HG03103 (cell line): Measurements from ENCODE around the gene FN3KRP.
A peak's percentile ranks its signal among the peaks of the same experiment; 100 is the strongest.
"Not testable (repeated sequence)": the region's sequence is repeated elsewhere in the genome, so short reads cannot be mapped to it uniquely, and the experiment has no call there.

Source experiments
- ATAC-seq: cut with Tn5 transposase; IDR thresholded peaks from one replicate; pipeline ENCODE4 v1.9.1; 2021; ENCODE audit warnings: low read depth; ENCODE audit not compliant: unreplicated experiment

FN3KRP gene

DNA sequence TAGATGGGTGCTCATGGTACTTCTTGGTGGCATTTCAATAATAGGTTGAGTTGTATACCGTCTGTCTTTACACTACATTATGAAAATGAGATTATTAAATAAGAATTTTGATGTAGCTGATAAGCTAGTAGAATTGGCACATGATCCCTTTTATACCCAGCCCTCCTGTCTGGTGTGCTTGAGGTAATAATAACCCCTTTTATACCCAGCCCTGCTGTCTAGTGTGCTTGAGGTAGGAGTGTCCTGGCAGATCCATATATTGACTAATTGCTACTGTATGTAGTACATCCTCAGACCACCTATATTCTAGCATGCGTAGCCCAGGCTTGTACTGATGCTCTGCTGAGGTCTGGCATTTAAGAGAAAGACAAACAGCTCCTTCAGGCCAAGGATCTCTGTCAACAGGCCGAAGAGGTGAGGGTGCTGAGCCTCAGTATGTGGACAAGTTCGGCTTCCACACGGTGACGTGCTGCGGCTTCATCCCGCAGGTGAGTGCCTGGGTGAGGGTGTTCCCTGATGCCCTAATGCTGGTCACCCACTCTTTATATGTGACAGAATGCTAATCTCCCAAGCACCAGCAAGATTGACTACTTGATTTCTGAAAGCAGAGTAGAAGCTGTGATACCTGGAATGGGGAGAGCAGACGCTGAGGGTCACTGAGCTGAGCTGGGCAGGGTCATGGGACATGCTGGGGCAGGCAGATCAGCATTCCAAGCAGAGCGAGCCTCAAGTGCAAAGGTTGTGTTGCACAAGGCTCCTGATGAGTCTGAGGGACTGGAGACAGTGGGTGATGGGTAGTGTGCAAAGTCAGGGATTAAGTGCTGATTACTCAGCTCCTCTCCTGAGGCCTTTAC lies 24.6 kb downstream of the FN3KRP start:
- ATAC-seq: no peak

DNA sequence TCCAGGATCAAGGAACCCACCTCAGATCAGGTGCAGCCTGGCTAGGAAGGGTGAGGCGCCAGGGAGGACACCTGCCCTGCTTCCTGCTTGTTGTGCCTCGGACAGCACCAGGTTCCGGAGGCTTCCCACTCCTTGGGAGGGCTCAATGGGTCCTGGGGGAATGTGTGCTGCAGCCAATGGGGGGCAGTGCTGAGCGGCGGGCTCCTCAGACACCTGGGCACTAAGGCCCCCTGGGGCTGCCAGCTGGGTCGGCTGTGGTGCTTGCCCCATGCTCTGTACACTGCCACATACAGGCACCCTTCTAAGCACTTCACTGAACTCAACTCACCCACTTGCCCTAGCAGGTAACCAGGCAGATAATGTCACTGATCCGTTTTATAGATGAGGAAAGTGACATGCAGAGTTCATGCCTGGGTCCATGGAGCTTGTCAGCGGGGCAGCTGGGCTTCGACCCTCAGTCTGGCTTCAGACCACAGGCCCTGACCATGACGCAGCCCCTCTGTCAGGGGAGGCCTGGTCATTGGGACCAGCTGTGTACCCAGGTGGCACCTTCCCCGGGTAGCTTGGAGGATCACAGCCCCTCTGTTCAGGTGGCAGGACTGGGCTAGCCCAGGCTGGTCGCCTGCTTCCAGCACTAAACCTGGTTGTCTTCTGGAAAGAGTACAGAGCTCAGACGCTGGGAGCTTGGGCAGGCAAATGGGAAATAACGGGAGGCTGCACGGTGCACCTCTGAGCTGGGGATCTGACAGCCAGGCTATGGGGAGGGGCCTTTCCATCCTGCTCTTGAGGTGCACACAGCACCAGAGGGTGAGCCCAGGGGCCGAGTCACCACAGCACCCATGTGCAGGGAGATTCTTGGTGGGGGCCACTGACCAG lies 27.1 kb downstream of the FN3KRP start:
- no peak for ATAC-seq

DNA sequence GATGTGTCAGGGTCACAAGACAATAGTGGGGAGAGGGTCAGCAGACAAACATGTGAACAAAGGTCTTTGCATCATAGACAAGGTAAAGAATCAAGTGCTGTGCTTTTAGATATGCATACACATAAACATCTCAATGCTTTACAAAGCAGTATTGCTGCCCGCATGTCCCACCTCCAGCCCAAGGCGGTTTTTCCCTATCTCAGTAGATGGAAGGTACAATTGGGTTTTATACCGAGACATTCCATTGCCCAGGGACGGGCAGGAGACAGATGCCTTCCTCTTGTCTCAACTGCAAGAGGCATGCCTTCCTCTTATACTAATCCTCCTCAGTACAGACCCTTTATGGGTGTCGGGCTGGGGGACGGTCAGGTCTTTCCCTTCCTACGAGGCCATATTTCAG lies 28.2 kb downstream of the FN3KRP start:
- ATAC-seq: not testable (repeated sequence)

DNA sequence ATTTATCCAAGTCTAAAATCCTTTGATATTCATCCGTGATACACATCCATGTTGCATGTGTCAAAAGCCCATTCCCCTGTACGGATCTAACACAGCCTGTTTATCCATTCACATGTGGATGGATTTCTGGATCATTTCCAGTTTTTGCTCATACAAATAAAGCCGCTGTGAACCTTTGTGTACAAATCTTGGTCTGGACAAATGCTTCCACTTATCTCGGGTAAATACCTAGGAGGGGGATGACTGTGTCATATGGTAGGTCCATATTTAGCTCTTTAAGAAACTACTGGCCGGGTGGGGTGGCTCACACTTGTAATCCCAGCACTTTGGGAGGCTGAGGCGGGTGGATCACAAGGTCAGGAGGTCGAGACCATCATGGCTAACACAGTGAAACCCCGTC lies 29.0 kb downstream of the FN3KRP start:
- ATAC-seq: no peak

DNA sequence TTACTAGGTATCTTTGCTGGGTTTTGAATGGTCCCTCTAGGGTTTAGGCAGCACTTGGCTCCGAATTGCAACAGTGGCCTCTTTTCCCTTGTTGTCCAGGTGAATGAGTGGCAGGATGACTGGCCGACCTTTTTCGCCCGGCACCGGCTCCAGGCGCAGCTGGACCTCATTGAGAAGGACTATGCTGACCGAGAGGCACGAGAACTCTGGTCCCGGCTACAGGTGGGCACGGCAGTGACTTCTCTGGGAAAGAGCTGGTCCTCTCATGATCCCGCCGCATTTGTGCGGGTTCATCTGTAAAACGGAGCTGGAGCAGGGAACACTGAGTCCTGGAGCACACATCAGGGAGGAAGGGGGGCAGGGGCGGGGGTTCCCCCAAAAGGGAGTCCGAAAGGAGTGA lies 32.2 kb downstream of the FN3KRP start:
- no peak for ATAC-seq

DNA sequence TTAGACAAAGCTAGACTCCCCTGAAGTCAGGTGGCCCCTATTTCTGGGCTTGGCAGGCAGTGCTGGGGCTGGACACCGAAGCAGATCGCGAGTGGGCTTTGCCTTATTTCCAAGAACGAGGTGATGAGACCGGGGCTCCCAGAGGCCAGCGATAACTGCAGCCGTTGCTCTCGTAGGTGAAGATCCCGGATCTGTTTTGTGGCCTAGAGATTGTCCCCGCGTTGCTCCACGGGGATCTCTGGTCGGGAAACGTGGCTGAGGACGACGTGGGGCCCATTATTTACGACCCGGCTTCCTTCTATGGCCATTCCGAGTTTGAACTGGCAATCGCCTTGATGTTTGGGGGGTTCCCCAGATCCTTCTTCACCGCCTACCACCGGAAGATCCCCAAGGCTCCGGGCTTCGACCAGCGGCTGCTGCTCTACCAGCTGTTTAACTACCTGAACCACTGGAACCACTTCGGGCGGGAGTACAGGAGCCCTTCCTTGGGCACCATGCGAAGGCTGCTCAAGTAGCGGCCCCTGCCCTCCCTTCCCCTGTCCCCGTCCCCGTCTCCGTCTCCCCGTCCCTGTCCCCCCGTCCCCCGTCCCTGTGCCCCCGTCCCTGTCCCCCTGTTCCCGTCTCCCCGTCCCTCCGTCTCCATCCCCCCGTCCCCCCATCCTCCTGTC lies 33.9 kb downstream of the FN3KRP start:
- no peak for ATAC-seq

DNA sequence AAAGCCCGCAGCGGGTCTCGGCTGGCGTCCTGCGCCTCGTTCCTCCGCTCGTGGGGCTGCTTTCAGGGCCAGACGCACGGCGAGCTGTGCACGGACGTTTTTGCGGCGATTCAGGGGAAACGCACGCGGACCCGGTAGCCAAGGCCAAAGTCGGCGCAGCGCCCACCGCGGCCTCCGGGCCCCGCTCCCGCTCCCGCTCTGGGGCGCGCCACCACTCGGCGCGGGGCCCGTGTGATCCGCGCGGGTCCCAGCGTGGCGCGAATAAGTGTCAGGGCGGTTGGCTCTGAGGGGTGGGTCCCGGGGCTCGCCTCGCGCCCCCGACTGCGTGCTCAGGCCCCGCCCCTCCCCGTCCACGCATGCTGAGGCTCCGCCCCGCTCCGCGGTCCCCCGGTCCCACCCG lies 34.7 kb downstream of the FN3KRP start:
- no peak for ATAC-seq

DNA sequence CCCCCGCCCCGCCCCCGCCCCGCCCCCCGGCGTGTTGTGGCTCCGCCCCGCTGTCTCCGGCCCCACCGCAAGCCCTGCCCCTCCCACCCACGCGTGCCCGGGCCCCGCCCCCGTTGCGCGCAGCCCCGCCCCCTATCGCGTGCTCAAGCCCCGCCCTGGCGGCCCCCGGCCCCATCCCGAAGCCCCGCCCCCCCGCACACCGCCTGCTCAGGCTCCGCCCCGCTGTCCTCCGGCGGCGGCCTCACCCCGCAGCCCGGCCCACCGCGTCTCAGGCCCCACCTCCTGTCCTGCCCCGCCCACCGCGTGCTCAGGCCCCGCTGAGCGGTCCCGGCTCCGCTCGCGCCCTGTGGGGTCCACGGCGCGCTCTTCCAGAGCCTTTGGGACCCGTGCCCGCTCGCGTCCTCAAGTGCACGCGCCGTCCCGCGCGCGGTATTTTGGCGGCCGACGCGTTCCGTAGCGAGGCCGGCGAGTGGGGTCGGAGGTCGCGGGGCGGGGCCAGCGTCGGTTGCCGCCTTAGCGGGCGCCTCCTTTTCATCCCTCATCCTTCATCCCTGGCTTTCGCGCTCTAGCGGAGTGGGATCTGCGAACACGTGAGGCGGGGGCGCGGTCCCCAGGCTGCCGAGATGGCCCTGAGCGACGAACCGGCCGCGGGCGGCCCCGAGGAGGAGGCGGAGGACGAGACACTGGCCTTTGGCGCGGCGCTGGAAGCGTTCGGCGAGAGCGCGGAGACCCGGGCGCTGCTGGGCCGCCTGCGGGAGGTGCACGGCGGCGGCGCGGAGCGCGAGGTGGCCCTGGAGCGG lies 35.3 kb downstream of the FN3KRP start, which contains the start of gene TBCD:
Gene TBCD (plus strand): TSS at position 495 of the 800 bp plus-strand sequence. CDS start 129 bp downstream, at position 624.
- peak; percentile 67 for ATAC-seq

DNA sequence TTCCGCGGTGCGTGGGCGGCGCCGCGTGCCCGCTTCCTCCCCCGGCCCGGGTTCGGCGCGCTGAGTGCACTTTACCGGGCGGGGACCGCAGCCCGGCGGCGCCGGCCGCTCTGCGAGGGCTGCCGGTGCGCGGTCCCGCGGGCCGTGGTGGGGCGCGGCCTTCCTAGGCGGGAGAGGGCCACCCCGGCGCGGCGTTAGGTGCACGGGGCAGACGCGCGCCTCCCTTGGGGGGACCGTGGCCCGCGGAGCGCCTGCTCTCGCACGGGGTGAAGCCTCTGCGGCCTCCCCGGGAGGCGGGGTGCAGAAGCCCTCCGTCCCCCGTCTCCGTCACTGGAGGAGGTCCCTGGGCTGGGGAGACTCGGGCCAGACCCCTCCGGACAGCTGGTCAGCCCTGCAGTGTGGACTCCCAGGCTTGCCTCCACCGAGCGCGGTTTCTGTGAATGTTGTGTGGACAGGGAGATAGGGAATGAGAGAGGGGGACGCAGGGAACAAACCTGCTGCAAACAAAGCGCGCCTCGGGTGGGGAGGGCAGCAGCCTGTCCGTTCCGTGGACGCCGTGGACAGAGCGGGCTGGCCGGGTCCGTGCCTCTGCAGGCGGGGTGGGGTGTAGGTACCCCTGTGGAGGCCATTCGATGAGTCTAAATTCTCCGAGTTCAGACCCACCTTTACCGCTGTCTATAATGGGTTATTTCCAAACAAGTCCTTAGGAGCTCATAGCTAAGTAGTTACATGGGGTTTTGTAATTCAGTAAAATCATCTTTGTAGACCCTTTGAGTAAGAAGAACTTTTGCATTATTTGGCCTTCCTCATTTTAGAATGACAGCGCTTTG lies 36.1 kb downstream of the FN3KRP start:
- peak; percentile 22 for ATAC-seq

DNA sequence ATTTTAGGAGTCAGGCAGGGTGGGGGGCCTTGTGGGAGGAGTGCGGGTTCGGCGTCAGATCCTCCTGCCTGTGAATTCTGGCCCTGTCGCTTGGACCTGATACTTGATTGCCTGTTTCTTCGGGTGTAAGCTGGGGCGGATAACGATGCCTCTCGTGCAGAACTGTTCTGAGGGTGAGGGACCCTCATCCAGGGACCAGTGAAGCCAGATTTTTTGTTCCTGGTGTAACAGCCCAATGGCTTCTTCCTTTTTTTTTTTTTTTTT lies 36.6 kb downstream of the FN3KRP start:
- ATAC-seq: no peak

DNA sequence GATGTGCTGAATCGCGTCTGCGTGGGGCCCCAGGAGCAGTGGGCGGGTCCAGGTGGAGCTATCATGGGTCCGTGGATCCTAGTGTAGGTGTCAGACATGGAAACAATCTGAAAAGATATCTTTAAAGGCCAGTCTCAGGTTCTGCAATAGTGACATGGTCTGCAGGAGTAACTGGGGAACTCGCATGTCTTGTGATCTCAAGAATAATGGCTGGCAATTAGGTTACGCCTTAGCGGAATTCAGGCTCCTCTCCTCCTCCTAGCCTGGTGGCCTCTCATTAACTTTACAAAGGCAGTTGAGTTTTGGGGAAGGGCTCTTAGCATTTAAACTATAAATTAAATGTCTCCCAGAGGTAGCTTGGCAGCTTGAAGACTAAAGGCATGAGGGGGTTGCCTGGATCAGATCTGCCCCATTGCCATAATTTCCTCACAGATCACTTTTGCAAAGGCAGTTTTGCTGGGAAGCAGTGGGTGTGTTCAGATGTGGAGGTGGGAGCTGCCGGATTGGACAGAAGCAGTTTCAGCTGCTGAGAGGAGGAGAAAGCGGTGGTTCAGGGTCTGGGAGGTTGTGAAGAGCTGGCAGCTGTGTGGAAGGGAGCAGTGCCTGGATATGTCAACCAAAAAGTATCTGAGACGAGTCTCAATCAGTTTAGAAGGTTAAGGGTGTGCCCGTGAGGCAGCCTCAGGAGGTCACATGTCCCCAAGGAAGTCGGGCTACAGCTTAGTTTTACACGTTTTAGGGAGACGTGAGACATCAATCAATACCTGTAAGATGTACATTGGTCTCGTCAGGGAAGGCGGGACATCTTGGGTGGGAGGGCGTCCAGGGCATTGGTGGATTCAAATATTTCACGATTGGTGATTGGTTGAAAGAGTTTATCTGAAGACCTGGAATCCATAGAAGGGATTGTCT lies 38.0 kb downstream of the FN3KRP start:
- ATAC-seq: no peak

DNA sequence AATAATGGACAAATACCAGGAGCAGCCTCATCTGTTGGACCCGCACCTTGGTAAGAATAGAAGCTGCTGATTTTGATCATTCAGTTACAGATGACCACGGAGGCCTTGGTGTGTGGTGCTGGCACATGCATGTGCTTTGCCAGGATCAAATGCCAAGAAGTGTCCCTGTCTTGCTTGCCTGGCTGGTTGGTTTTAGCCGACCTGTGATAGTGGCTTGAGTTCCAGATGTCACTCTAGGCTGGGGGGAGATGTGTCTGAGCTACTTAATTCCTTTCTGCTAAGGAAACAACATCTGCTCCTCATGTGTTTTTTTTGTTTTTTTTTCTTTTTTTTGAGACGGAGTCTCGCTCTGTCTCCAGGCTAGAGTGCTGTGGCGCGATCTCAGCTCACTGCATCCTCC lies 39.7 kb downstream of the FN3KRP start:
- no peak for ATAC-seq

DNA sequence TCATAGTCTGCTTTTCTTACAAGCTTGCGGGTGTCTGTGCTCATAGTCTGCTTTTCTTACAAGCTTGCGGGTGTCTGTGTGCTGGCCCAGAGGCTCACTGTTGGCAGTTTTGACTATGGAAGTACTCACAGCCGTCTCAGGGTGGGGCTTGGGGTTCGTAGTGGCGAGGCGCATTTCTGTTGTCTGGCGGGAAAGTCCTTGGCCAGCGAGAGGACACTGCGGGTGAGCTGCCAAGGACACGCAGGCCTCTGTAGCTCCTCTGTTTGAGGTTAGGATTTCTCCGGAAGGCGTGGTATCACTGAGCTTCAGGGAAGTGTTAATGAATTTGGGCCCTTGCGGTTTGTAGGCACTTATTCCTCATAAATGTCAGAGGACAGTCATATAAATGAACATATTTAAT lies 48.9 kb downstream of the FN3KRP start:
- no peak for ATAC-seq

DNA sequence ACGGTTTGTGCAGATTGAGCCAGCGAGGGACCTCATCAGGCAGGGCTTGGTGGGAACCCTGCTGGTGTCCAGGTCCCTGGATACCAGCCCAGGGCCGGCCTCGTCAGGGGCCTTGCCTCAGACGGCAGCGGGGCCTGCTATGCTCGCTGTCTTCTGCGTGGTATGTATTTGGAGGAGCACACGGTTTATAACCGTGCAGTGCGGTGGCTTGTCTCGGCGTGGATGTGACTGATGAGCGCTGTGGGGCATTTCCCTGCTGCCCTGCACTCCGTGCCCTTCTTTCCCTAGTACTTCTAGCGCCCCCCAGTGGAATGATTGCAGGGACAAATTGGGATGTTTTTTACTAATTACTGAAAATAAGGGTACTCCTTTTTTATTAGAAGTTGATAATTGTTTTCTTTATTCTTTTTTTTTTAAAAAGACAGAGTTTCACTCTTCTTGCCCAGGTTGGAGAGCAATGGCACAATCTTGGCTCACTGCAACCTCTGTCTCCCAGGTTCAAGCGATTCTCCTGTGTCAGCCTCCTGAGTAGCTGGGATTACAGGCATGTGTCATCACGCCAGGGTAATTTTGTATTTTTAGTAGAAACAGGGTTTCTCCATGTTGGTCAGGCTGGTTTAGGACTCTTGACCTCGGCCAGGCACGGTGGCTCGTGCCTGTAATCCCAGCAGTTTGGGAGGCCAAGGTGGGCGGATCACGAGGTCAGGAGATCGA lies 50.7 kb downstream of the FN3KRP start:
- ATAC-seq: no peak

DNA sequence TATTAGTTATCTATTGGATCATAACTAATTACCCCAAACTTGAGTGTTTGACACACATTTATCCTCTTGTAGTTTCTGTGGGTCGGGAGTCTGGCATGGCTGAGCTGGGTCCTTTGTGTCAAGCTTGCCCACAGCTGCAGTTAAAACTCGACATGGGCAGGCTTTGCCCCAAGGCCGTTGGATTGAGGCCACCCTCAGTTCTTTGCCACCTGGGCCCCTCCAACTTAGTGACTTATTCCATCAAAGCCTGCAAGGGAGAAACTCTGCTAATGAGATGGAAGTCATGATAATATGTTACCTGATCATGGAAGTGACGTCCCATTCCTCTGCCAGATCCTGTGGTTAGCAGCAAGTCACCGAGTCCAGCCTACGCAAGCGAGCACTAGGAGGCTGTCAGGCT lies 52.5 kb downstream of the FN3KRP start:
- ATAC-seq: no peak

DNA sequence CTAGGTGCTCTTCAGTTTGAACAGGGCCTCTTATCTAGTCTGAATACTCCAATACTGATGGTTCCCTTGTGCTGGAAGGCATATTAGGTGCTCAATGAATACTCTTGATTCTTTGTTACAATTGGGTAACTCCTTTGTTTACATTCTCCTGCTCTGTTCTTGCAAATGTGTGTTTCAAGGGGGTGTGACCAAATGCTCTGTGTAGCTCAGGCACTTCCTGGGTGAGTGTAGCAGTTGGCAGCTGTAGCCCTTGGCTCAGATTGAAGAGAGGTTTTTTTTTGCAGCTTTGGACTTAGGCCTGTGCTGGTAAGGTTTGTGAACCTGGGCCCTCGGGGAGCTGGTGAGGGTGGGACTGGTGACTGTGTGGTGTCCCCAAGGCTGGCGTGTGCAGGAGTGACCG lies 55.5 kb downstream of the FN3KRP start:
- no peak for ATAC-seq

DNA sequence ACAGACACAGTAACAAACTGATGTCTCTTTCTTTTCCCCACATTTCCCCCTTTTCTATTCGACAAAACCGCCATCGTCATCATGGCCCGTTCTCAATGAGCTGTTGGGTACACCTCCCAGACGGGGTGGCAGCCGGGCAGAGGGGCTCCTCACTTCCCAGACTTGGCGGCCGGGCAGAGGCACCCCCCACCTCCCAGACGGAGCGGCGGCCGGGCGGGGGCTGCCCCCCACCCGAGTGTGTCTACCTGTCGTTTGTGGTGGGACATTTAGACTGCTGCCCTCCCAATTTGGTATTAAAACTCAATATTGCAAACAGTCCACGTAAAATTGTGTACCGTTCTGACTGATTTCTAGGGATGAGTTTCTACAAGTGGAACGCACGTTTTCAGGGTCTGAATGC lies 58.0 kb downstream of the FN3KRP start:
- ATAC-seq: not testable (repeated sequence)
